Mucosa of descending colon (tissue), 3 donors: ENCODE data around the gene SEH1L. TPM values are rescaled to one million over a fixed set of nuclear protein-coding genes. Genes with fewer than 3 reads are reported as not detected.

Source experiments
- ATAC-seq: fragments of 200-7000 bp; cut with Tn5 transposase; one replicate; pipeline ENCODE4 v1.9.1; 2020; ENCODE audit warnings: mild to moderate bottlenecking, moderate library complexity
- DNase-seq, 3 donors: peaks; one replicate each; pipeline ENCODE4 v3.0.0-alpha.2; 2020
- H3K36me3 ChIP-seq: fragments of 200-600 bp; one replicate; pipeline ENCODE4 v1.8.0; 2021; ENCODE audit warnings: low read depth, mild to moderate bottlenecking
- H3K4me1 ChIP-seq: fragments of 200-600 bp; one replicate; pipeline ENCODE4 v1.8.0; 2021; ENCODE audit warnings: low read depth, mild to moderate bottlenecking
- H3K4me3 ChIP-seq: fragments of 200-600 bp; one replicate; pipeline ENCODE4 v1.8.0; 2021; ENCODE audit warnings: mild to moderate bottlenecking
- H3K9me3 ChIP-seq: fragments of 200-600 bp; one replicate; pipeline ENCODE4 v1.8.0; 2021; ENCODE audit warnings: mild to moderate bottlenecking
- CTCF ChIP-seq: fragments of 200-600 bp; IDR thresholded peaks from one replicate; pipeline ENCODE4 v1.8.0; 2022; ENCODE audit warnings: antibody characterized with exemption, mild to moderate bottlenecking
- intact Hi-C, 2 donors: fragments of 100-400 bp; cut with DNase I in 1 of 2; cut with micrococcal nuclease in 1 of 2; formaldehyde crosslinking; loops; one replicate each; pipeline versions ENCODE4 v1.11.0 to v1.11.1; 2022; cut with DNase I, micrococcal nuclease
- total RNA-seq, 3 donors: library from RNA; stranded (reverse); fragmentation: NEBNext Ultra II Directional in 2 of 3; extraction: Animal tissue kit (Norgen Biotek cat#: 25700) in 2 of 3; gene quantifications; one replicate each; pipeline versions ENCODE4 v1.2.1 to v1.2.4, GENCODE V29; 2021 to 2023
- donor health status: DM: no; HTN: no; CAD: no; lungs with moderate emphysema.
- donor health status: DM: no; HTN: no; CAD: no.
- donor health status: DM: no; HTN: yes; CAD: no.

Gene SEH1L
- total RNA-seq, 3 donors from 2014 or later, result 33.7 to 36.7 (median 34.3) TPM

- Histone ChIP-seq H3K4me1 (no peaks in the 10 kb centered on the region), H3K9me3 (no peaks in the 10 kb centered on the region), H3K4me3 (no peak overlapping the region), H3K36me3 (no peaks in the 10 kb centered on the region)
- ATAC-seq, result no peak
- no peak for DNase-seq
- TF ChIP-seq CTCF, result no peak
- intact Hi-C loops, result no loop called here
Observed at GRCh38 chr18:13036622-13037320, 89.0 kb downstream of the SEH1L start.

Other genes starting within 250 kb of the SEH1L start
- 10 to 100 TPM in 1 of 3 donors, 1 to 10 TPM in 2; 6.4 to 10.1 (median 8.5) TPM for gene CEP76, start 245.3 kb upstream of the SEH1L start, total RNA-seq
- 10 to 100 TPM; 68.7 to 73.8 (median 69.3) TPM for gene PSMG2, start 245.0 kb upstream of the SEH1L start, total RNA-seq
- 10 to 100 TPM; 28.9 to 42.0 (median 38.4) TPM for gene PTPN2, start 63.8 kb upstream of the SEH1L start, total RNA-seq
- gene CEP192, start 43.4 kb downstream of the SEH1L start, total RNA-seq, result 10 to 100 TPM; 22.6 to 33.6 (median 27.7) TPM